ENCODE data around the gene TMEM51. TPM values are rescaled to one million over a fixed set of nuclear protein-coding genes. Genes with fewer than 3 reads are reported as not detected.
A peak's percentile ranks its signal among the peaks of the same experiment; 100 is the strongest.

TMEM51 gene
- total and polyA plus RNA-seq, 2 of the 13 experiments (the other 11 are each of a cell fraction or from before 2014, with no cell fraction given) = 12.2 to 22.3 TPM

DNA sequence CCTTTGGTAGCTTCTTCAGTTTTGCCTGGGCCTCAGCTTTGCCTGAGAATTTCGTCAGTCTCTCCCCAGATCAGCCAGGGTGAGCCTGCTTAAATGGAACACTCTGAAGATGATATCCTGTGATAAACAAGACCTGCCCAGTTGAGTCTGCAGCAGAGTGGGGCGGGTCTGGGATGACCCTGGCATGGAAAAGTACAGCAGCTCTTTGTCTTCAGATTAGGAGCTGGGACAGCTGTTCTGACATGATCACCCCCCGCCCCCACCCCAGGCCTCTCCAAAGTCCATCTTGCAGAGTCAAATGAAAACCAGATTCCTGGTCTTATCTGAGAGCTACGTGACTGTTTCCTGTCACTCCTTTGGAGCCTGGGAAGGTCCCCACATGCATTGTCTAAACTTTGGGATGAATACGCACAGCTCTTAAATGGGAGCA is 2.2 kb upstream of the TMEM51 start (continued):
- TF ChIP-seq CBX2 (IDR thresholded peaks at IDR 0.05; ENCODE audit: low read depth, low read length) (no peak), CBX2 (CRISPR knock-in tag; IDR thresholded peaks at IDR 0.05; ENCODE audit: low read depth) (no peak), ZNF670 (CRISPR knock-in tag; IDR thresholded peaks at IDR 0.05; ENCODE audit: borderline replicate concordance) (no peak), TBX3 (IDR thresholded peaks at IDR 0.05; ENCODE audit: borderline replicate concordance) (no peak), ZNF557 (CRISPR knock-in tag; IDR thresholded peaks at IDR 0.05) (no peak), FIP1L1 (IDR thresholded peaks at IDR 0.05; ENCODE audit: borderline replicate concordance, insufficient read depth, low read depth, low read length) (no peak), IKZF1 (IDR thresholded peaks at IDR 0.05) (no peak), NR3C1 (CRISPR knock-in tag; IDR thresholded peaks at IDR 0.05) (no peak), PRPF4 (IDR thresholded peaks at IDR 0.05; ENCODE audit: low read depth, low read length, poor library complexity, severe bottlenecking) (peak; percentile 63), DMAP1 (CRISPR knock-in tag; IDR thresholded peaks at IDR 0.05) (0 out of 2 replicates have a peak, but pooled peaks have one; percentile 41), ZNF672 (CRISPR knock-in tag; IDR thresholded peaks at IDR 0.05) (no peak), MIER2 (CRISPR knock-in tag; IDR thresholded peaks at IDR 0.05) (no peak), PLRG1 (conservative IDR thresholded peaks at IDR 0.05) (no peak), SALL1 (CRISPR knock-in tag; IDR thresholded peaks at IDR 0.05) (peak; percentile 85), ZIK1 (CRISPR knock-in tag; IDR thresholded peaks at IDR 0.05; ENCODE audit: borderline replicate concordance, low read depth) (no peak), RBAK (CRISPR knock-in tag; IDR thresholded peaks at IDR 0.05) (no peak), ZFX (CRISPR knock-in tag; IDR thresholded peaks at IDR 0.05; ENCODE audit: low read depth) (peak; percentile 64; the same call in 1 of the 2 replicates)
- TF ChIP-seq, protein P1, sequence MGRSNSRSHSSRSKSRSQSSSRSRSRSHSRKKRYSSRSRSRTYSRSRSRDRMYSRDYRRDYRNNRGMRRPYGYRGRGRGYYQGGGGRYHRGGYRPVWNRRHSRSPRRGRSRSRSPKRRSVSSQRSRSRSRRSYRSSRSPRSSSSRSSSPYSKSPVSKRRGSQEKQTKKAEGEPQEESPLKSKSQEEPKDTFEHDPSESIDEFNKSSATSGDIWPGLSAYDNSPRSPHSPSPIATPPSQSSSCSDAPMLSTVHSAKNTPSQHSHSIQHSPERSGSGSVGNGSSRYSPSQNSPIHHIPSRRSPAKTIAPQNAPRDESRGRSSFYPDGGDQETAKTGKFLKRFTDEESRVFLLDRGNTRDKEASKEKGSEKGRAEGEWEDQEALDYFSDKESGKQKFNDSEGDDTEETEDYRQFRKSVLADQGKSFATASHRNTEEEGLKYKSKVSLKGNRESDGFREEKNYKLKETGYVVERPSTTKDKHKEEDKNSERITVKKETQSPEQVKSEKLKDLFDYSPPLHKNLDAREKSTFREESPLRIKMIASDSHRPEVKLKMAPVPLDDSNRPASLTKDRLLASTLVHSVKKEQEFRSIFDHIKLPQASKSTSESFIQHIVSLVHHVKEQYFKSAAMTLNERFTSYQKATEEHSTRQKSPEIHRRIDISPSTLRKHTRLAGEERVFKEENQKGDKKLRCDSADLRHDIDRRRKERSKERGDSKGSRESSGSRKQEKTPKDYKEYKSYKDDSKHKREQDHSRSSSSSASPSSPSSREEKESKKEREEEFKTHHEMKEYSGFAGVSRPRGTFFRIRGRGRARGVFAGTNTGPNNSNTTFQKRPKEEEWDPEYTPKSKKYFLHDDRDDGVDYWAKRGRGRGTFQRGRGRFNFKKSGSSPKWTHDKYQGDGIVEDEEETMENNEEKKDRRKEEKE (IDR thresholded peaks at IDR 0.05) = no peak
- TF ChIP-seq, protein P2, sequence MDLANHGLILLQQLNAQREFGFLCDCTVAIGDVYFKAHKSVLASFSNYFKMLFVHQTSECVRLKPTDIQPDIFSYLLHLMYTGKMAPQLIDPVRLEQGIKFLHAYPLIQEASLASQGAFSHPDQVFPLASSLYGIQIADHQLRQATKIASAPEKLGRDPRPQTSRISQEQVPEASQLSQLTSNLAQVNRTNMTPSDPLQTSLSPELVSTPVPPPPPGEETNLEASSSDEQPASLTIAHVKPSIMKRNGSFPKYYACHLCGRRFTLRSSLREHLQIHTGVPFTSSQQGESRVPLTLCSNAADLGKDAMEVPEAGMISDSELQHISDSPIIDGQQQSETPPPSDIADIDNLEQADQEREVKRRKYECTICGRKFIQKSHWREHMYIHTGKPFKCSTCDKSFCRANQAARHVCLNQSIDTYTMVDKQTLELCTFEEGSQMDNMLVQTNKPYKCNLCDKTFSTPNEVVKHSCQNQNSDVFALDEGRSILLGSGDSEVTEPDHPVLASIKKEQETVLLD (CRISPR knock-in tag; IDR thresholded peaks at IDR 0.05; ENCODE audit: low read depth) = no peak
- TF ChIP-seq, protein P3, sequence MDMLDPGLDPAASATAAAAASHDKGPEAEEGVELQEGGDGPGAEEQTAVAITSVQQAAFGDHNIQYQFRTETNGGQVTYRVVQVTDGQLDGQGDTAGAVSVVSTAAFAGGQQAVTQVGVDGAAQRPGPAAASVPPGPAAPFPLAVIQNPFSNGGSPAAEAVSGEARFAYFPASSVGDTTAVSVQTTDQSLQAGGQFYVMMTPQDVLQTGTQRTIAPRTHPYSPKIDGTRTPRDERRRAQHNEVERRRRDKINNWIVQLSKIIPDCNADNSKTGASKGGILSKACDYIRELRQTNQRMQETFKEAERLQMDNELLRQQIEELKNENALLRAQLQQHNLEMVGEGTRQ (IDR thresholded peaks at IDR 0.05; ENCODE audit: low read depth, low read length) = no peak
- TF ChIP-seq, protein P3 (CRISPR knock-in tag; IDR thresholded peaks at IDR 0.05; ENCODE audit: borderline replicate concordance) = no peak
- TF ChIP-seq, protein P4, sequence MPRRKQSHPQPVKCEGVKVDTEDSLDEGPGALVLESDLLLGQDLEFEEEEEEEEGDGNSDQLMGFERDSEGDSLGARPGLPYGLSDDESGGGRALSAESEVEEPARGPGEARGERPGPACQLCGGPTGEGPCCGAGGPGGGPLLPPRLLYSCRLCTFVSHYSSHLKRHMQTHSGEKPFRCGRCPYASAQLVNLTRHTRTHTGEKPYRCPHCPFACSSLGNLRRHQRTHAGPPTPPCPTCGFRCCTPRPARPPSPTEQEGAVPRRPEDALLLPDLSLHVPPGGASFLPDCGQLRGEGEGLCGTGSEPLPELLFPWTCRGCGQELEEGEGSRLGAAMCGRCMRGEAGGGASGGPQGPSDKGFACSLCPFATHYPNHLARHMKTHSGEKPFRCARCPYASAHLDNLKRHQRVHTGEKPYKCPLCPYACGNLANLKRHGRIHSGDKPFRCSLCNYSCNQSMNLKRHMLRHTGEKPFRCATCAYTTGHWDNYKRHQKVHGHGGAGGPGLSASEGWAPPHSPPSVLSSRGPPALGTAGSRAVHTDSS (CRISPR knock-in tag; conservative IDR thresholded peaks at IDR 0.05) = no peak
- TF ChIP-seq, protein P5, sequence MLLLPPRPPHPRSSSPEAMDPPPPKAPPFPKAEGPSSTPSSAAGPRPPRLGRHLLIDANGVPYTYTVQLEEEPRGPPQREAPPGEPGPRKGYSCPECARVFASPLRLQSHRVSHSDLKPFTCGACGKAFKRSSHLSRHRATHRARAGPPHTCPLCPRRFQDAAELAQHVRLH (CRISPR knock-in tag; IDR thresholded peaks at IDR 0.05; ENCODE audit: borderline replicate concordance, low read depth) = peak; percentile 38; the same call in 1 of the 2 replicates
